Subcutaneous abdominal adipose tissue (tissue), 5 donors: ENCODE measurements around the gene GLB1L.
"Not testable (repeated sequence)": the region's sequence is repeated elsewhere in the genome, so short reads cannot be mapped to it uniquely, and the experiment has no call there.

ENCODE experiments used
- H3K27ac ChIP-seq: one replicate; pipeline ENCODE4 v1.7.0; 2013; ENCODE audit warnings: low read depth, mild to moderate bottlenecking, inconsistent platforms, low read length, moderate library complexity
- H3K27me3 ChIP-seq, 5 donors: one replicate each; pipeline ENCODE4 v1.7.0; 2013; ENCODE audit warnings: low read length in 5 of 5, inconsistent platforms in 1 of 5; ENCODE audit not compliant: control insufficient read depth in 5 of 5, insufficient read depth in 4 of 5
- H3K36me3 ChIP-seq, 5 donors: one replicate each; pipeline ENCODE4 v1.7.0; 2013; ENCODE audit warnings: low read length in 5 of 5; ENCODE audit not compliant: control insufficient read depth in 5 of 5, insufficient read depth in 5 of 5
- H3K4me1 ChIP-seq, 5 donors: one replicate each; pipeline ENCODE4 v1.7.0; 2013; ENCODE audit warnings: low read length in 5 of 5, mild to moderate bottlenecking in 3 of 5, moderate library complexity in 1 of 5; ENCODE audit not compliant: control insufficient read depth in 5 of 5, insufficient read depth in 5 of 5
- H3K4me3 ChIP-seq, 5 donors: one replicate each; pipeline ENCODE4 v1.7.0; 2013; ENCODE audit warnings: low read length in 5 of 5, low read depth in 1 of 5
- H3K9ac ChIP-seq, 5 donors: one replicate each; pipeline ENCODE4 v1.7.0; 2013; ENCODE audit warnings: low read length in 5 of 5, mild to moderate bottlenecking in 4 of 5, moderate library complexity in 3 of 5
- H3K9me3 ChIP-seq, 5 donors: one replicate each; pipeline ENCODE4 v1.7.0; 2013; ENCODE audit warnings: low read length in 5 of 5; ENCODE audit not compliant: control insufficient read depth in 5 of 5
- donor health status: healthy.
- donor health status: healthy.
- donor health status: healthy.
- donor health status: healthy.
- donor health status: healthy.

GLB1L gene

GRCh38 chr2:219272356-219272755 lies 27.1 kb upstream of the GLB1L start:
- H3K4me1 ChIP-seq = no peaks in the 10 kb centered on the region
- H3K27ac ChIP-seq = no peak overlapping the region
- H3K9ac ChIP-seq = no peak overlapping the region
- peaks cover 0 to 5% (median 2%) of the 10 kb centered on the region in 5 donors for H3K27me3 ChIP-seq
- no peaks in the 10 kb centered on the region for H3K36me3 ChIP-seq
- no peaks in the 10 kb centered on the region for H3K9me3 ChIP-seq
- no peak overlapping the region for H3K4me3 ChIP-seq

- no peaks in the 10 kb centered on the region for H3K9me3 ChIP-seq
- H3K36me3 ChIP-seq = no peaks in the 10 kb centered on the region
- H3K4me1 ChIP-seq = no peaks in the 10 kb centered on the region
- peaks cover 0 to 5% (median 2%) of the 10 kb centered on the region in 5 donors for H3K27me3 ChIP-seq
- no peak overlapping the region for H3K9ac ChIP-seq
- H3K4me3 ChIP-seq = no peak overlapping the region
- no peak overlapping the region for H3K27ac ChIP-seq
Observed at GRCh38 chr2:219271021-219271420, 25.8 kb upstream of the GLB1L start.

- no peak overlapping the region for H3K27ac ChIP-seq
- H3K9ac ChIP-seq = no peak overlapping the region
- H3K36me3 ChIP-seq = no peaks in the 10 kb centered on the region
- H3K9me3 ChIP-seq = no peaks in the 10 kb centered on the region
- H3K27me3 ChIP-seq = peaks cover 0 to 5% (median 2%) of the 10 kb centered on the region in 5 donors
- H3K4me3 ChIP-seq = no peak overlapping the region
- H3K4me1 ChIP-seq = no peaks in the 10 kb centered on the region
Observed at GRCh38 chr2:219270055-219270372, 24.8 kb upstream of the GLB1L start.

GRCh38 chr2:219269362-219270054 lies 24.3 kb upstream of the GLB1L start:
- Histone ChIP-seq H3K4me3 (no peak overlapping the region), H3K36me3 (no peaks in the 10 kb centered on the region), H3K27ac (no peak overlapping the region), H3K9ac (no peak overlapping the region), H3K9me3 (no peaks in the 10 kb centered on the region), H3K27me3 (peaks cover 0 to 5% (median 2%) of the 10 kb centered on the region in 5 donors), H3K4me1 (no peaks in the 10 kb centered on the region)

GRCh38 chr2:219268294-219268693 lies 23.1 kb upstream of the GLB1L start:
- H3K27me3 ChIP-seq = peaks cover 0 to 4% (median 2%) of the 10 kb centered on the region in 5 donors
- H3K4me3 ChIP-seq = no peak overlapping the region
- no peaks in the 10 kb centered on the region for H3K36me3 ChIP-seq
- no peak overlapping the region for H3K9ac ChIP-seq
- no peak overlapping the region for H3K27ac ChIP-seq
- H3K4me1 ChIP-seq = no peaks in the 10 kb centered on the region
- no peaks in the 10 kb centered on the region for H3K9me3 ChIP-seq

- Histone ChIP-seq H3K9ac (no peak overlapping the region), H3K27ac (no peak overlapping the region), H3K27me3 (peaks cover 0 to 4% (median 2%) of the 10 kb centered on the region in 5 donors), H3K9me3 (no peaks in the 10 kb centered on the region), H3K4me1 (no peaks in the 10 kb centered on the region), H3K36me3 (no peaks in the 10 kb centered on the region), H3K4me3 (no peak overlapping the region)
Observed at GRCh38 chr2:219266886-219267285, 21.6 kb upstream of the GLB1L start.

GRCh38 chr2:219266232-219266631 lies 21.0 kb upstream of the GLB1L start:
- Histone ChIP-seq H3K27ac (no peak overlapping the region), H3K36me3 (no peaks in the 10 kb centered on the region), H3K27me3 (peaks cover 3 to 8% (median 4%) of the 10 kb centered on the region in 5 donors), H3K9me3 (no peaks in the 10 kb centered on the region), H3K4me1 (no peaks in the 10 kb centered on the region), H3K4me3 (no peak overlapping the region), H3K9ac (no peak overlapping the region)

- H3K9ac ChIP-seq = no peak overlapping the region
- H3K36me3 ChIP-seq = no peaks in the 10 kb centered on the region
- H3K9me3 ChIP-seq = no peaks in the 10 kb centered on the region
- H3K4me3 ChIP-seq = no peak overlapping the region
- H3K27ac ChIP-seq = no peak overlapping the region
- peaks cover 4 to 18% (median 15%) of the 10 kb centered on the region in 5 donors for H3K27me3 ChIP-seq
- H3K4me1 ChIP-seq = no peaks in the 10 kb centered on the region
Observed at GRCh38 chr2:219261024-219261855, 16.0 kb upstream of the GLB1L start.

GRCh38 chr2:219258942-219259341 lies 13.7 kb upstream of the GLB1L start:
- H3K4me3 ChIP-seq, H3K9ac ChIP-seq, H3K9me3 ChIP-seq, H3K27ac ChIP-seq, H3K36me3 ChIP-seq: not testable (repeated sequence)
- Histone ChIP-seq H3K27me3 (peaks cover 12 to 34% (median 30%) of the 10 kb centered on the region in 5 donors), H3K4me1 (peaks cover 0 to 12% (median 9%) of the 10 kb centered on the region in 5 donors)

- Histone ChIP-seq H3K27ac (no peak overlapping the region), H3K36me3 (peaks cover 0 to 9% (median 0%) of the 10 kb centered on the region in 5 donors), H3K9me3 (no peaks in the 10 kb centered on the region), H3K9ac (peak overlapping the region in 4 of 5 donors; percentile 20 to 69 (median 58)), H3K4me1 (peaks cover 2 to 42% (median 32%) of the 10 kb centered on the region in 5 donors), H3K4me3 (peak overlapping the region; percentile 26 to 82 (median 69)), H3K27me3 (peaks cover 8 to 41% (median 36%) of the 10 kb centered on the region in 5 donors)
Observed at GRCh38 chr2:219254590-219255201, 9.5 kb upstream of the GLB1L start.
